OCI-LY7 (cell line): ENCODE results near the gene SDK2. TPM values are rescaled to one million over a fixed set of nuclear protein-coding genes. Genes with fewer than 3 reads are reported as not detected.

Source experiments
- BruUV-seq: library from RNA; stranded (reverse); fragments of 400-500 nt; replicated peaks from 2 replicates; lab custom pipeline; 2021; lab: Mats Ljungman, UMichigan
- CTCF ChIA-PET: fragments of 300-600 bp; sonication (Branson Sonifier 250); formaldehyde crosslinking; loops from one replicate; lab custom pipeline; 2022; ENCODE audit warnings: antibody characterized with exemption; ENCODE audit not compliant: unreplicated experiment; lab: Charles Lee
- POLR2A ChIA-PET: fragments of 300-600 bp; sonication (Branson Sonifier 250); formaldehyde crosslinking; loops from one replicate; lab custom pipeline; 2022; ENCODE audit warnings: antibody characterized with exemption; lab: Charles Lee
- DNase-seq: peaks from one replicate; pipeline ENCODE4 v3.0.0-alpha.2; 2015; ENCODE audit warnings: low spot score
- H2AFZ ChIP-seq: fragments of 200-600 bp; sonication (generic), shearing (Covaris generic); 2 replicates; pipeline ENCODE4 v1.6.1; 2014; ENCODE audit warnings: mild to moderate bottlenecking, antibody characterized with exemption, low read length, moderate library complexity
- H3K27ac ChIP-seq: fragments of 200-600 bp; sonication (generic); 2 replicates; pipeline ENCODE4 v1.5.1; 2014; ENCODE audit warnings: mixed run types, low read depth, mild to moderate bottlenecking, moderate library complexity, low read length, inconsistent platforms; ENCODE audit not compliant: poor library complexity, severe bottlenecking
- H3K36me3 ChIP-seq: fragments of 200-600 bp; sonication (generic); 2 replicates; pipeline ENCODE4 v1.6.1; 2014; ENCODE audit warnings: mild to moderate bottlenecking, antibody characterized with exemption, low read length, moderate library complexity, mixed read lengths; ENCODE audit not compliant: insufficient read depth
- H3K4me1 ChIP-seq: fragments of 200-600 bp; sonication (generic); 2 replicates; pipeline ENCODE4 v1.5.1; 2014; ENCODE audit warnings: mild to moderate bottlenecking, low read length; ENCODE audit not compliant: insufficient read depth, poor library complexity, severe bottlenecking
- H3K4me2 ChIP-seq: fragments of 200-600 bp; sonication (generic); 2 replicates; pipeline ENCODE4 v1.6.1; 2014; ENCODE audit warnings: mild to moderate bottlenecking, low read length
- H3K4me3 ChIP-seq: fragments of 200-600 bp; sonication (generic); 2 replicates; pipeline ENCODE4 v1.5.1; 2014; ENCODE audit warnings: mild to moderate bottlenecking, low read depth, low read length; ENCODE audit not compliant: poor library complexity, severe bottlenecking
- H3K79me2 ChIP-seq: fragments of 200-600 bp; sonication (generic); 2 replicates; pipeline ENCODE4 v1.6.1; 2016; ENCODE audit warnings: low read depth, mild to moderate bottlenecking, low read length, moderate library complexity, mixed read lengths; ENCODE audit not compliant: insufficient read depth
- H3K9me2 ChIP-seq: fragments of 200-600 bp; sonication (generic); 2 replicates; pipeline ENCODE4 v1.6.1; 2016; ENCODE audit warnings: mild to moderate bottlenecking, low read length, mixed read lengths; ENCODE audit not compliant: insufficient read depth
- H3K9me3 ChIP-seq: fragments of 200-600 bp; sonication (generic); 2 replicates; pipeline ENCODE4 v1.6.1; 2014; ENCODE audit warnings: mild to moderate bottlenecking, mixed run types, low read length, mixed read lengths
- H4K20me1 ChIP-seq: fragments of 200-600 bp; sonication (generic); 2 replicates; pipeline ENCODE4 v1.6.1; 2014; ENCODE audit warnings: mild to moderate bottlenecking, antibody characterized with exemption, low read length, moderate library complexity, mixed read lengths; ENCODE audit not compliant: insufficient read depth
- CTCF ChIP-seq: fragments of 200-600 bp; sonication (generic); conservative IDR thresholded peaks from 2 replicates; pipeline ENCODE4 v1.5.1; 2014; ENCODE audit warnings: mild to moderate bottlenecking, antibody characterized with exemption, low read length, moderate library complexity, mixed read lengths
- EZH2phosphoT487 ChIP-seq: fragments of 200-600 bp; sonication (generic); IDR thresholded peaks from 2 replicates; pipeline ENCODE4 v1.6.1; 2018; ENCODE audit warnings: low read depth, borderline replicate concordance, mild to moderate bottlenecking, mixed run types, antibody characterized with exemption, low read length, moderate library complexity, mixed read lengths
- intact Hi-C: fragments of 100-400 bp; cut with micrococcal nuclease; formaldehyde crosslinking; loops from one replicate; pipeline ENCODE4 v1.10.0; 2022; ENCODE audit not compliant: unreplicated experiment
- total RNA-seq, 2 experiments: library from RNA; depleted of rRNA in 1 of 2; stranded (reverse); fragments of >200 nt in 1 of 2; shearing (Covaris generic) in 1 of 2; gene quantifications; 2 replicates each; pipeline ENCODE4 v1.2.3, GENCODE V29; 2014 to 2022

Gene SDK2
- total RNA-seq, 2 experiments from 2014 or later: 0.32 to 1.8 TPM

- H3K79me2 ChIP-seq: no peaks in the 10 kb centered on the region; the same call in 1 of the 2 replicates
- H3K4me2 ChIP-seq: peak overlapping the region; percentile 62
- H3K9me3 ChIP-seq: no peaks in the 10 kb centered on the region
- H4K20me1 ChIP-seq: no peaks in the 10 kb centered on the region
- BruUV-seq: no TSS peak
- CTCF ChIA-PET: interaction anchor here (0.7 to 2.0 kb wide), 3 partner anchors 50 to 160 kb away, joined by 3 to 4 read pairs (median 3); no protein-coding TSS in a partner anchor
- no peaks in the 10 kb centered on the region for H3K36me3 ChIP-seq
- H3K27ac ChIP-seq: peak overlapping the region; percentile 96
- intact Hi-C loops: loop anchor here (2.0 kb wide), 1 partner anchor 55 kb away; the partner anchor contains the start of gene SDK2
- no peak for TF ChIP-seq CTCF
- no peak for TF ChIP-seq EZH2phosphoT487
- H3K4me3 ChIP-seq: peak overlapping the region; percentile 45
- POLR2A ChIA-PET: interaction anchor here (1.2 to 3.9 kb wide), 5 partner anchors 9 to 133 kb away, joined by 5 to 18 read pairs (median 7); no protein-coding TSS in a partner anchor
- no peaks in the 10 kb centered on the region for H3K9me2 ChIP-seq
- peak overlapping the region; percentile 19; the same call in 1 of the 2 replicates for H2AFZ ChIP-seq
- peaks cover 93% of the 10 kb centered on the region for H3K4me1 ChIP-seq
- DNase-seq: peak; percentile 68
These were observed 54.8 kb downstream of the SDK2 start for GRCh38 chr17:73589363-73589980.

- peak; percentile 93 for DNase-seq
- no peaks in the 10 kb centered on the region for H3K9me2 ChIP-seq
- intact Hi-C loops: loop anchor here (2.0 kb wide), 1 partner anchor 56 kb away; the partner anchor contains the start of gene SDK2
- POLR2A ChIA-PET: interaction anchor here (0.7 to 3.9 kb wide), 6 partner anchors 9 to 252 kb away, joined by 5 to 18 read pairs (median 7); no protein-coding TSS in a partner anchor
- H2AFZ ChIP-seq: peak overlapping the region; percentile 19; the same call in 1 of the 2 replicates
- H3K4me2 ChIP-seq: peak overlapping the region; percentile 62
- no TSS peak for BruUV-seq
- H3K4me3 ChIP-seq: peak overlapping the region; percentile 45
- no peaks in the 10 kb centered on the region for H4K20me1 ChIP-seq
- peak overlapping the region; percentile 96 for H3K27ac ChIP-seq
- no peaks in the 10 kb centered on the region for H3K9me3 ChIP-seq
- TF ChIP-seq EZH2phosphoT487 (no peak), CTCF (no peak)
- peaks cover 87% of the 10 kb centered on the region for H3K4me1 ChIP-seq
- H3K79me2 ChIP-seq: no peaks in the 10 kb centered on the region; the same call in 1 of the 2 replicates
- CTCF ChIA-PET: interaction anchor here (0.7 kb wide), 2 partner anchors 49 to 122 kb away, joined by 3 read pairs; no protein-coding TSS in a partner anchor
- no peaks in the 10 kb centered on the region for H3K36me3 ChIP-seq
These were observed 55.4 kb downstream of the SDK2 start for GRCh38 chr17:73588891-73589290.
